Measurements from ENCODE around the gene HDAC5. TPM values are rescaled to one million over a fixed set of nuclear protein-coding genes. Genes with fewer than 3 reads are reported as not detected.

The HDAC5 gene
- total RNA-seq, 1 experiment from 2014 or later, result 25.9 TPM

- Histone ChIP-seq H3K4me3 (ENCODE audit: low read depth, low read length) (no peak overlapping the region), H3K27me3 (replicated peaks; ENCODE audit: control insufficient read depth, insufficient read depth, low read length) (no peaks in the 10 kb centered on the region), H3K9me3 (no peaks in the 10 kb centered on the region), H3K4me1 (peaks cover 9% of the 10 kb centered on the region; the same call in 1 of the 2 replicates), H3K36me3 (ENCODE audit: control insufficient read depth, insufficient read depth, low read length) (peaks cover 2% of the 10 kb centered on the region)
- H3K4me3 Mint-ChIP-seq (ENCODE audit: unreplicated experiment), result peak overlapping the region; percentile 7
- intact Hi-C loops (cut with micrococcal nuclease; ENCODE audit: unreplicated experiment), result loop anchor here (1.0 kb wide), 1 partner anchor 73 kb away; no protein-coding TSS in a partner anchor
- peaks cover 8% of the 10 kb centered on the region for H3K4me1 Mint-ChIP-seq (ENCODE audit: low read depth, unreplicated experiment)
- ChIA-PET CTCF (interaction anchor here (0.9 to 1.0 kb wide), 2 partner anchors 21 to 73 kb away, joined by 3 to 4 read pairs; no protein-coding TSS in a partner anchor), POLR2A (interaction anchor here (0.6 kb wide), 2 partner anchors 28 to 46 kb away, joined by 3 to 16 read pairs; partner anchors contain the start of gene HDAC5)
- H3K9me3 Mint-ChIP-seq (ENCODE audit: unreplicated experiment), result no peaks in the 10 kb centered on the region
- no peaks in the 10 kb centered on the region for H3K36me3 Mint-ChIP-seq (ENCODE audit: insufficient read depth, unreplicated experiment)
- DNase-seq, result no peak
- H3K27ac Mint-ChIP-seq (ENCODE audit: unreplicated experiment), result peak overlapping the region; percentile 69
- no TSS peak for BruUV-seq (replicated peaks)
- H3K27me3 Mint-ChIP-seq (ENCODE audit: insufficient read depth, unreplicated experiment), result no peaks in the 10 kb centered on the region
- TF ChIP-seq CTCF (IDR thresholded peaks at IDR 0.05; ENCODE audit: insufficient read depth in 1 of 2, low read depth in 1 of 2, low read length in 1 of 2, severe bottlenecking in 1 of 2, unreplicated experiment in 1 of 2), result no peak
Measured at GRCh38 chr17:44095388-44095646, 28.1 kb downstream of the HDAC5 start.

- ChIA-PET POLR2A (interaction anchor here (0.6 kb wide), 2 partner anchors 29 to 46 kb away, joined by 3 to 16 read pairs; partner anchors contain the start of gene HDAC5), CTCF (interaction anchor here (0.6 to 1.0 kb wide), 4 partner anchors 14 to 74 kb away, joined by 3 to 6 read pairs (median 4); no protein-coding TSS in a partner anchor)
- no peak overlapping the region for H3K4me3 ChIP-seq (ENCODE audit: low read depth, low read length)
- intact Hi-C loops (cut with micrococcal nuclease; ENCODE audit: unreplicated experiment), result loop anchor here (1.0 kb wide), 1 partner anchor 73 kb away; no protein-coding TSS in a partner anchor
- peaks cover 2% of the 10 kb centered on the region for H3K36me3 ChIP-seq (ENCODE audit: control insufficient read depth, insufficient read depth, low read length)
- Mint-ChIP-seq H3K36me3 (ENCODE audit: insufficient read depth, unreplicated experiment) (no peaks in the 10 kb centered on the region), H3K27me3 (ENCODE audit: insufficient read depth, unreplicated experiment) (no peaks in the 10 kb centered on the region), H3K4me3 (ENCODE audit: unreplicated experiment) (no peak overlapping the region), H3K4me1 (ENCODE audit: low read depth, unreplicated experiment) (peaks cover 8% of the 10 kb centered on the region), H3K27ac (ENCODE audit: unreplicated experiment) (no peak overlapping the region), H3K9me3 (ENCODE audit: unreplicated experiment) (no peaks in the 10 kb centered on the region)
- no peaks in the 10 kb centered on the region for H3K9me3 ChIP-seq
- H3K27me3 ChIP-seq (replicated peaks; ENCODE audit: control insufficient read depth, insufficient read depth, low read length), result no peaks in the 10 kb centered on the region
- no TSS peak for BruUV-seq (replicated peaks)
- DNase-seq, result no peak
- TF ChIP-seq CTCF (IDR thresholded peaks at IDR 0.05; ENCODE audit: insufficient read depth in 1 of 2, low read depth in 1 of 2, low read length in 1 of 2, severe bottlenecking in 1 of 2, unreplicated experiment in 1 of 2), result no peak
- peaks cover 9% of the 10 kb centered on the region; the same call in 1 of the 2 replicates for H3K4me1 ChIP-seq
Measured at GRCh38 chr17:44094701-44095387, 28.6 kb downstream of the HDAC5 start.

GRCh38 chr17:44093231-44093900, 30.1 kb downstream of the HDAC5 start:
- H3K9me3 Mint-ChIP-seq (ENCODE audit: unreplicated experiment), result no peaks in the 10 kb centered on the region
- no TSS peak for BruUV-seq (replicated peaks)
- peaks cover 8% of the 10 kb centered on the region for H3K4me1 Mint-ChIP-seq (ENCODE audit: low read depth, unreplicated experiment)
- ChIA-PET POLR2A (interaction anchor here (0.7 kb wide), 1 partner anchor 24 kb away, joined by 3 read pairs; no protein-coding TSS in a partner anchor), CTCF (interaction anchor here (0.6 kb wide), 1 partner anchor 52 kb away, joined by 3 read pairs; no protein-coding TSS in a partner anchor)
- no peak for DNase-seq
- Histone ChIP-seq H3K4me1 (peaks cover 9% of the 10 kb centered on the region; the same call in 1 of the 2 replicates), H3K9me3 (no peaks in the 10 kb centered on the region), H3K27me3 (replicated peaks; ENCODE audit: control insufficient read depth, insufficient read depth, low read length) (no peaks in the 10 kb centered on the region), H3K36me3 (ENCODE audit: control insufficient read depth, insufficient read depth, low read length) (peaks cover 2% of the 10 kb centered on the region), H3K4me3 (ENCODE audit: low read depth, low read length) (no peak overlapping the region)
- intact Hi-C loops (cut with micrococcal nuclease; ENCODE audit: unreplicated experiment), result no loop called here
- TF ChIP-seq CTCF (IDR thresholded peaks at IDR 0.05; ENCODE audit: insufficient read depth in 1 of 2, low read depth in 1 of 2, low read length in 1 of 2, severe bottlenecking in 1 of 2, unreplicated experiment in 1 of 2), result no peak
- no peak overlapping the region for H3K27ac Mint-ChIP-seq (ENCODE audit: unreplicated experiment)
- peaks cover 6% of the 10 kb centered on the region for H3K36me3 Mint-ChIP-seq (ENCODE audit: insufficient read depth, unreplicated experiment)
- no peak overlapping the region for H3K4me3 Mint-ChIP-seq (ENCODE audit: unreplicated experiment)
- no peaks in the 10 kb centered on the region for H3K27me3 Mint-ChIP-seq (ENCODE audit: insufficient read depth, unreplicated experiment)

All from Caco-2 (cell line).